ENCODE measurements around the gene HIVEP1.

HIVEP1 gene

GRCh38 chr6:12064538-12065071 is 52.5 kb downstream of the HIVEP1 start:
- Histone ChIP-seq H3K27me3 (ENCODE audit: control insufficient read depth, insufficient read depth, low read length) (no peaks in the 10 kb centered on the region), H3K9me3 (ENCODE audit: control insufficient read depth, low read length) (no peaks in the 10 kb centered on the region), H3K4me3 (ENCODE audit: low read length) (no peak overlapping the region), H3K9ac (ENCODE audit: low read length) (no peak overlapping the region), H3K36me3 (ENCODE audit: control insufficient read depth, insufficient read depth, low read length) (no peaks in the 10 kb centered on the region), H3K4me1 (ENCODE audit: control insufficient read depth, insufficient read depth, low read length) (no peaks in the 10 kb centered on the region)

GRCh38 chr6:12065321-12066140 is 53.4 kb downstream of the HIVEP1 start:
- Histone ChIP-seq H3K9ac (ENCODE audit: low read length) (no peak overlapping the region), H3K4me1 (ENCODE audit: control insufficient read depth, insufficient read depth, low read length) (no peaks in the 10 kb centered on the region), H3K9me3 (ENCODE audit: control insufficient read depth, low read length) (no peaks in the 10 kb centered on the region), H3K36me3 (ENCODE audit: control insufficient read depth, insufficient read depth, low read length) (no peaks in the 10 kb centered on the region), H3K27me3 (ENCODE audit: control insufficient read depth, insufficient read depth, low read length) (no peaks in the 10 kb centered on the region), H3K4me3 (ENCODE audit: low read length) (no peak overlapping the region)

GRCh38 chr6:12066297-12066696 is 54.2 kb downstream of the HIVEP1 start:
- H3K9me3 ChIP-seq (ENCODE audit: control insufficient read depth, low read length) = no peaks in the 10 kb centered on the region
- no peaks in the 10 kb centered on the region for H3K27me3 ChIP-seq (ENCODE audit: control insufficient read depth, insufficient read depth, low read length)
- no peak overlapping the region for H3K9ac ChIP-seq (ENCODE audit: low read length)
- H3K4me1 ChIP-seq (ENCODE audit: control insufficient read depth, insufficient read depth, low read length) = peaks cover 5% of the 10 kb centered on the region
- H3K36me3 ChIP-seq (ENCODE audit: control insufficient read depth, insufficient read depth, low read length) = no peaks in the 10 kb centered on the region
- H3K4me3 ChIP-seq (ENCODE audit: low read length) = no peak overlapping the region

- Histone ChIP-seq H3K9me3 (ENCODE audit: control insufficient read depth, low read length) (no peaks in the 10 kb centered on the region), H3K4me3 (ENCODE audit: low read length) (no peak overlapping the region), H3K36me3 (ENCODE audit: control insufficient read depth, insufficient read depth, low read length) (no peaks in the 10 kb centered on the region), H3K4me1 (ENCODE audit: control insufficient read depth, insufficient read depth, low read length) (peaks cover 6% of the 10 kb centered on the region), H3K27me3 (ENCODE audit: control insufficient read depth, insufficient read depth, low read length) (no peaks in the 10 kb centered on the region), H3K9ac (ENCODE audit: low read length) (no peak overlapping the region)
These were observed 56.9 kb downstream of the HIVEP1 start for GRCh38 chr6:12068899-12069557.

- Histone ChIP-seq H3K9me3 (ENCODE audit: control insufficient read depth, low read length) (no peaks in the 10 kb centered on the region), H3K36me3 (ENCODE audit: control insufficient read depth, insufficient read depth, low read length) (no peaks in the 10 kb centered on the region), H3K27me3 (ENCODE audit: control insufficient read depth, insufficient read depth, low read length) (no peaks in the 10 kb centered on the region), H3K4me1 (ENCODE audit: control insufficient read depth, insufficient read depth, low read length) (peaks cover 6% of the 10 kb centered on the region), H3K4me3 (ENCODE audit: low read length) (no peak overlapping the region), H3K9ac (ENCODE audit: low read length) (no peak overlapping the region)
These were observed 57.9 kb downstream of the HIVEP1 start for GRCh38 chr6:12069891-12070529.

- Histone ChIP-seq H3K4me3 (ENCODE audit: low read length) (no peak overlapping the region), H3K27me3 (ENCODE audit: control insufficient read depth, insufficient read depth, low read length) (no peaks in the 10 kb centered on the region), H3K9ac (ENCODE audit: low read length) (no peak overlapping the region), H3K9me3 (ENCODE audit: control insufficient read depth, low read length) (no peaks in the 10 kb centered on the region), H3K36me3 (ENCODE audit: control insufficient read depth, insufficient read depth, low read length) (no peaks in the 10 kb centered on the region), H3K4me1 (ENCODE audit: control insufficient read depth, insufficient read depth, low read length) (peaks cover 6% of the 10 kb centered on the region)
These were observed 59.0 kb downstream of the HIVEP1 start for GRCh38 chr6:12071064-12071615.

GRCh38 chr6:12075067-12075563 is 63.0 kb downstream of the HIVEP1 start:
- Histone ChIP-seq H3K9ac (ENCODE audit: low read length) (no peak overlapping the region), H3K36me3 (ENCODE audit: control insufficient read depth, insufficient read depth, low read length) (no peaks in the 10 kb centered on the region), H3K27me3 (ENCODE audit: control insufficient read depth, insufficient read depth, low read length) (no peaks in the 10 kb centered on the region), H3K4me1 (ENCODE audit: control insufficient read depth, insufficient read depth, low read length) (peaks cover 6% of the 10 kb centered on the region), H3K9me3 (ENCODE audit: control insufficient read depth, low read length) (no peaks in the 10 kb centered on the region), H3K4me3 (ENCODE audit: low read length) (no peak overlapping the region)

GRCh38 chr6:12077021-12077710 is 65.1 kb downstream of the HIVEP1 start:
- Histone ChIP-seq H3K9me3 (ENCODE audit: control insufficient read depth, low read length) (no peaks in the 10 kb centered on the region), H3K27me3 (ENCODE audit: control insufficient read depth, insufficient read depth, low read length) (no peaks in the 10 kb centered on the region), H3K9ac (ENCODE audit: low read length) (no peak overlapping the region), H3K4me1 (ENCODE audit: control insufficient read depth, insufficient read depth, low read length) (no peaks in the 10 kb centered on the region), H3K4me3 (ENCODE audit: low read length) (no peak overlapping the region), H3K36me3 (ENCODE audit: control insufficient read depth, insufficient read depth, low read length) (no peaks in the 10 kb centered on the region)

GRCh38 chr6:12078014-12078413 is 65.9 kb downstream of the HIVEP1 start:
- no peak overlapping the region for H3K4me3 ChIP-seq (ENCODE audit: low read length)
- no peaks in the 10 kb centered on the region for H3K4me1 ChIP-seq (ENCODE audit: control insufficient read depth, insufficient read depth, low read length)
- no peaks in the 10 kb centered on the region for H3K9me3 ChIP-seq (ENCODE audit: control insufficient read depth, low read length)
- H3K36me3 ChIP-seq (ENCODE audit: control insufficient read depth, insufficient read depth, low read length) = no peaks in the 10 kb centered on the region
- no peak overlapping the region for H3K9ac ChIP-seq (ENCODE audit: low read length)
- no peaks in the 10 kb centered on the region for H3K27me3 ChIP-seq (ENCODE audit: control insufficient read depth, insufficient read depth, low read length)

GRCh38 chr6:12081771-12082170 is 69.7 kb downstream of the HIVEP1 start:
- no peaks in the 10 kb centered on the region for H3K36me3 ChIP-seq (ENCODE audit: control insufficient read depth, insufficient read depth, low read length)
- H3K4me1 ChIP-seq (ENCODE audit: control insufficient read depth, insufficient read depth, low read length) = no peaks in the 10 kb centered on the region
- no peaks in the 10 kb centered on the region for H3K27me3 ChIP-seq (ENCODE audit: control insufficient read depth, insufficient read depth, low read length)
- H3K9me3 ChIP-seq (ENCODE audit: control insufficient read depth, low read length) = no peaks in the 10 kb centered on the region
- H3K4me3 ChIP-seq (ENCODE audit: low read length) = no peak overlapping the region
- no peak overlapping the region for H3K9ac ChIP-seq (ENCODE audit: low read length)

- Histone ChIP-seq H3K4me3 (ENCODE audit: low read length) (no peak overlapping the region), H3K27me3 (ENCODE audit: control insufficient read depth, insufficient read depth, low read length) (no peaks in the 10 kb centered on the region), H3K4me1 (ENCODE audit: control insufficient read depth, insufficient read depth, low read length) (no peaks in the 10 kb centered on the region), H3K9ac (ENCODE audit: low read length) (no peak overlapping the region), H3K36me3 (ENCODE audit: control insufficient read depth, insufficient read depth, low read length) (no peaks in the 10 kb centered on the region), H3K9me3 (ENCODE audit: control insufficient read depth, low read length) (no peaks in the 10 kb centered on the region)
These were observed 70.3 kb downstream of the HIVEP1 start for GRCh38 chr6:12082368-12082767.
